Measurements from ENCODE around the gene MTCL1. TPM values are rescaled to one million over a fixed set of nuclear protein-coding genes. Genes with fewer than 3 reads are reported as not detected.

Gene MTCL1
- total and polyA plus RNA-seq, 2 experiments from 2014 or later, result 10.6 to 19.7 TPM

- Histone ChIP-seq H3K4me1 (ENCODE audit: insufficient read depth) (peaks cover 16% of the 10 kb centered on the region), H3K27me3 (no peaks in the 10 kb centered on the region), H2AFZ (no peak overlapping the region), H3K79me2 (peaks cover 4% of the 10 kb centered on the region), H3K4me3 (no peak overlapping the region), H4K20me1 (ENCODE audit: insufficient read depth, poor library complexity, severe bottlenecking) (peaks cover 5% of the 10 kb centered on the region), H3K9me3 (ENCODE audit: low read depth) (no peaks in the 10 kb centered on the region), H3K4me2 (no peak overlapping the region), H3K27ac (peak overlapping the region; percentile 39), H3K36me3 (replicated peaks; ENCODE audit: insufficient read depth, low read depth) (no peaks in the 10 kb centered on the region), H3K9me2 (replicated peaks; ENCODE audit: insufficient read depth) (no peaks in the 10 kb centered on the region)
- TF ChIP-seq EZH2phosphoT487 (IDR thresholded peaks at IDR 0.05; ENCODE audit: low read depth, severe bottlenecking, unreplicated experiment) (no peak), CTCF (IDR thresholded peaks at IDR 0.05; ENCODE audit: poor library complexity) (no peak), EZH2 (IDR thresholded peaks at IDR 0.05; ENCODE audit: borderline replicate concordance) (no peak)
- WGBS (ENCODE audit: low lambda C conversion rate, missing lambda C conversion rate), result 59% methylated on average over 9 of the region's 9 CpGs
- DNase-seq (ENCODE audit: low spot score), result peak; percentile 58
These were observed 3.7 kb upstream of the MTCL1 start for GRCh38 chr18:8701546-8702118.

- H3K4me3 ChIP-seq, result no peak overlapping the region
- H3K9me2 ChIP-seq (replicated peaks; ENCODE audit: insufficient read depth), result no peaks in the 10 kb centered on the region
- H3K36me3 ChIP-seq (replicated peaks; ENCODE audit: insufficient read depth, low read depth), result no peaks in the 10 kb centered on the region
- peaks cover 21% of the 10 kb centered on the region for H3K4me1 ChIP-seq (ENCODE audit: insufficient read depth)
- H4K20me1 ChIP-seq (ENCODE audit: insufficient read depth, poor library complexity, severe bottlenecking), result peaks cover 10% of the 10 kb centered on the region
- H3K27ac ChIP-seq, result no peak overlapping the region
- H3K79me2 ChIP-seq, result peaks cover 8% of the 10 kb centered on the region
- no peaks in the 10 kb centered on the region for H3K9me3 ChIP-seq (ENCODE audit: low read depth)
- no peak overlapping the region for H3K4me2 ChIP-seq
- no peak for TF ChIP-seq CTCF (IDR thresholded peaks at IDR 0.05; ENCODE audit: poor library complexity)
- no peak for TF ChIP-seq EZH2phosphoT487 (IDR thresholded peaks at IDR 0.05; ENCODE audit: low read depth, severe bottlenecking, unreplicated experiment)
- H2AFZ ChIP-seq, result no peak overlapping the region
- DNase-seq (ENCODE audit: low spot score), result no peak
- H3K27me3 ChIP-seq, result no peaks in the 10 kb centered on the region
These were observed 2.7 kb upstream of the MTCL1 start for GRCh38 chr18:8702668-8703067.

GRCh38 chr18:8703092-8703709 lies 2.2 kb upstream of the MTCL1 start:
- Histone ChIP-seq H3K9me2 (replicated peaks; ENCODE audit: insufficient read depth) (no peaks in the 10 kb centered on the region), H2AFZ (no peak overlapping the region), H3K4me3 (no peak overlapping the region), H3K79me2 (peaks cover 10% of the 10 kb centered on the region), H3K4me2 (no peak overlapping the region), H4K20me1 (ENCODE audit: insufficient read depth, poor library complexity, severe bottlenecking) (peaks cover 10% of the 10 kb centered on the region), H3K9me3 (ENCODE audit: low read depth) (no peaks in the 10 kb centered on the region), H3K27me3 (no peaks in the 10 kb centered on the region), H3K36me3 (replicated peaks; ENCODE audit: insufficient read depth, low read depth) (no peaks in the 10 kb centered on the region), H3K27ac (no peak overlapping the region), H3K4me1 (ENCODE audit: insufficient read depth) (peaks cover 21% of the 10 kb centered on the region)
- DNase-seq (ENCODE audit: low spot score), result no peak
- WGBS (ENCODE audit: low lambda C conversion rate, missing lambda C conversion rate), result 72% methylated on average over 25 of the region's 25 CpGs
- no peak for TF ChIP-seq EZH2 (IDR thresholded peaks at IDR 0.05; ENCODE audit: borderline replicate concordance)

GRCh38 chr18:8703781-8704301 lies 1.5 kb upstream of the MTCL1 start:
- Histone ChIP-seq H3K9me2 (replicated peaks; ENCODE audit: insufficient read depth) (no peaks in the 10 kb centered on the region), H3K4me3 (peak overlapping the region; percentile 36), H3K9me3 (ENCODE audit: low read depth) (no peaks in the 10 kb centered on the region), H3K4me2 (peak overlapping the region; percentile 94), H3K27me3 (no peaks in the 10 kb centered on the region), H4K20me1 (ENCODE audit: insufficient read depth, poor library complexity, severe bottlenecking) (peaks cover 10% of the 10 kb centered on the region), H3K79me2 (peaks cover 16% of the 10 kb centered on the region), H3K36me3 (replicated peaks; ENCODE audit: insufficient read depth, low read depth) (no peaks in the 10 kb centered on the region), H3K4me1 (ENCODE audit: insufficient read depth) (peaks cover 21% of the 10 kb centered on the region), H3K27ac (peak overlapping the region; percentile 87), H2AFZ (peak overlapping the region; percentile 78)
- DNase-seq (ENCODE audit: low spot score), result no peak
- TF ChIP-seq EZH2 (IDR thresholded peaks at IDR 0.05; ENCODE audit: borderline replicate concordance) (no peak), CTCF (IDR thresholded peaks at IDR 0.05; ENCODE audit: poor library complexity) (no peak), EZH2phosphoT487 (IDR thresholded peaks at IDR 0.05; ENCODE audit: low read depth, severe bottlenecking, unreplicated experiment) (no peak)
- 69% methylated on average over 16 of the region's 16 CpGs for WGBS (ENCODE audit: low lambda C conversion rate, missing lambda C conversion rate)

Measured in hepatocyte (in vitro differentiated cells).